Head of caudate nucleus (tissue), 42 donors: ENCODE measurements around the gene PMCH.
"Not testable (repeated sequence)": the region's sequence is repeated elsewhere in the genome, so short reads cannot be mapped to it uniquely, and the experiment has no call there.

ENCODE experiments used
- DNase-seq, 42 donors: peaks; one replicate each; pipeline versions ENCODE4 v3.0.0 to v3.0.0-alpha.2; 2020 to 2021; ENCODE audit warnings: mixed read lengths in 7 of 42
- intact Hi-C: fragments of 100-400 bp; cut with DNase I; formaldehyde crosslinking; loops from one replicate; pipeline ENCODE4 v1.15.0; 2022

PMCH gene

DNA sequence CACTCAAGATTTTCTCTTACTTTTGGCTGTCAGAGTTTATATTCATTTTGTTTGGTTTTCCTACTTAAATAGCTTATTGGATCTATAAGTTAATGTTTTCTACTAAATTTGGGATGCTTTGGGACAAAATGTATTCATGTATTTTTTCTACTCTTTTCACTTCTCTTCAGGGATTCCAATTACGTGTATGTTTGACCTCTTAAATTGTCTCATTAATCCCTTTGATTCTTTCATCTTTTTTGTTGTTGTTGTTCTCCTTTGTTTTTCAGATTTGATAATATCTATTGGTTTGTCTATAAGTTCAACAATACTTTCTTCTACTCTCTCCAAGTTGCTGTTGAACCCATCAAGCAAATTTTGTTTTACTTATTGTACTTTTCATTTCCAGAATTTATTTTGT lies 34.2 kb downstream of the PMCH start:
- intact Hi-C loops: no loop called here
- DNase-seq: no peak

DNA sequence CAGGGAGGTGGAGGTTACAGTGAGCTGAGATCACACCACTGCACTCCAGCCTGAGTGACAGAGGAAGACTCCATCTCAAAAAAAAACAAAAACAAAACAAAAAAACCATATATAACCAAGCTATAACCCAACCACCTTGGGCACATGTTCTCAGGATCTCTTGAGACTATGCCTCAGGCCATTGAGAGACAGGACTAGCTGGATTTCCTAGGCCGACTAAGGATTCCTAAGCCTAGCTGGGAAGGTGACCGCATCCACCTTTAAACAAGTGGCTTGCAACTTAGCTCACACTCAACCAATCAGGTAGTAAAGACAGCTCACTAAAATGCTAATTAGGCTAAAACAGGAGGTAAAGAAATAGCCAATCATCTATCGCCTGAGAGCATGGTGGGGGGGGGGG lies 42.4 kb downstream of the PMCH start:
- DNase-seq, intact Hi-C loops: not testable (repeated sequence)

DNA sequence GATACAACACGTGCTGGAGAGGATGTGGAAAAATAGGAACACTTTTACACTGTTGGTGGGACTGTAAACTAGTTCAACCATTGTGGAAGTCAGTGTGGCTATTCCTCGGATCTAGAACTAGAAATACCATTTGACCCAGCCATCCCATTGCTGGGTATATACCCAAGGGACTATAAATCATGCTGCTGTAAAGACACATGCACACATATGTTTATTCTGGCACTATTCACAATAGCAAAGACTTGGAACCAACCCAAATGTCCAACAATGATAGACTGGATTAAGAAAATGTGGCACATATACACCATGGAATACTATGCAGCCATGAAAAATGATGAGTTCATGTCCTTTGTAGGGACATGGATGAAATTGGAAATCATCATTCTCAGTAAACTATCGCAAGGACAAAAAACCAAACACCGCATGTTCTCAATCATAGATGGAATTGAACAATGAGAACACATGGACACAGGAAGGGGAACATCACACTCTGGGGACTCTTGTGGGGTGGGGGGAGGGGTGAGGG lies 50.5 kb downstream of the PMCH start:
- DNase-seq, intact Hi-C loops: not testable (repeated sequence)
